NCI-H187 treated with DMSO at 0.1 percent for 48 hours (cell line): ENCODE results near the gene FNDC3B.

Experiments used
- DNase-seq: peaks from one replicate; lab custom pipeline; 2025; lab: John Stamatoyannopoulos, UW

Gene FNDC3B

GRCh38 chr3:172449466-172450149, 410.2 kb downstream of the FNDC3B start:
- no peak for DNase-seq
